HG03135 (cell line): ENCODE data around the gene MTMR1.

Experiments
- ATAC-seq: cut with Tn5 transposase; IDR thresholded peaks from one replicate; pipeline ENCODE4 v1.9.1; 2021; ENCODE audit warnings: mild to moderate bottlenecking, moderate library complexity; ENCODE audit not compliant: unreplicated experiment

The MTMR1 gene

DNA sequence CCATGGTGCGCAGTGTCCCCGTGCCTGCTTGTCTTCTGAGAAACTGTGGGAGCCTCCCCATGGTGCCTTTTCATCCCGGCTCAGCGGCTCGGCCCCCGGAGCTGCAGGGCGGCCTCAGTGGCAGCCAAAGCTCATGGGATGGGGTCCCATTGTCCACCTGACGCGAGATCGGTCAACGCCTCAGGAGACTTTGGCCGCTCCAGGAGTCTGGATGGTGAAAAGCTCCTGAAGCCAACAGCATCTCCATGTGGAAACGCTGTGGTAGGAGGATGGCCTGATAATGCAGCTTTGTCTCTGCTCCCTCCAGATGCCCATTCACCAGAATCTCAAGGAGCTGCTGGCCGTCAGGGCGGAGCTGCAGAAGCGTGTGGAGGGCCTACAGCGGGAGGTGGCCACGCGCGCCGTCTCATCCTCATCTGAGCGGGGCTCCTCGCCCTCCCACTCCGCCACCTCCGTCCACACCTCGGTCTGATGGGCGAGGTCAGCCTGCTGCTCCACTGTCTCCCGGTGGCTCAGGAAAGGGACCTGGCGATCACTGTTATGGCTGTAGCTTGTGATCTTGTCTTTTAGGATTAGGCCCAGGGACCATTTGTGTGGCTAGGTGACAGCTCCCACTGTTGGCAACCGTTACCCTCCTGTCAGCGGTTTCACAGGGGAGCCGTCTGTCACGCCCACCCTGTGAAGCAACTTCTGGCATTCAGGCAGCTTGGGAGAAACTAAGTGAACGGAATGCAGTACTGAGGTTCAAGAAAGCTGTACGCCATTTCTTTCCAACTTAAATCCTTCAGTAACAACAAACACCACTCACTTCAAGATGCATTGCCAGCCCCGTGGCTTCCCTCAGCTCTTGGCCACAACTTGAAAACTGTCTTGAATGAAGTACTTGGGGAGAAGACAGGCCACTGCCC is 69.3 kb downstream of the MTMR1 start:
- ATAC-seq = no peak

GRCh38 chrX:150763303-150763797 is 70.2 kb downstream of the MTMR1 start:
- ATAC-seq = no peak

- ATAC-seq = no peak
Observed at GRCh38 chrX:150763810-150764209, 70.6 kb downstream of the MTMR1 start.

DNA sequence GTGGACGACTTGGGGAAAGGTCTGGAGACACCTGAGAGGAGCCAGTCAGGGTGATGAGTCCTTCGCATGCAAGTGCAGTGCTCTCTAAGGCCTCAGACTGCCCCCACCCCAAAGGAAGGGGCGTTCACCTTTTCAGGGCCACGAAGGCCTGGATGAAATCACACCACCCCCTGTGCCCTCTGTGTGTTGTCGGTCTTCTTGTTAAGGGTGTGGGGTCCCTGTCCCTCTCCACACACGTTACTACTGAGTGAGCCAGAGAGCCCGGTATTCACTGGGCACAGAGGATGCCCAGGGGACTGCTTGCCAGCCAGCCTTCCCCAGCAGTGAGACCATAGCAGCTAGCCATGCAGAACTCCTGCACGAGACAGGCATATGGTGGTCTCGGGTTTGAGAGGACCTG is 72.0 kb downstream of the MTMR1 start:
- no peak for ATAC-seq

DNA sequence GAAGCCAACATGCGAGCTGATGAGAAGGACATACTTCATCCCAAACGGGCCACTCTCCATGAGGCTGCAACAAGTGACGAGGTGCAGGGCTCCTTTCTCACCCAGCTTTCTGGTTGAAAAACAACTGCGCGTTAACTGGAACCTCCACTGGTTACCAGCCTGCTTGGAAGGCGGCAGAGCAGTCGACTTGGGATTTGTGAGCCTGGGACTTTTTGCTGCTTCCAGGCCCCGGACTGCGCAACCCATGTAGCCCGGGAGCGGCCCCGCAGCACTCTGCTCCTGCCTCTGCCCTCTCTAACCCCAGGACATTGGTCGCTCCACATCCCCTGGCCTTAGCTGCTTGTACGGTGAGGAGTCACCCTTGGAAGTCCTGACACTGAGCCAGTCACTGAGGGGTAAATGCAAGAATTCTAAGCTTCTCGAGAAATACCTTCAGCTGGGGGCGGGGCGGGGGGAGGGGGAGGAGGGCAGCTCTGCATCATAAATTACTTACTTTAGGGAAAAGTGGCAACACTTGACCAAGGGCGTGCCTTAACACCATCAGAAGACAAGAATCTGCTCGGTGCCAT is 72.7 kb downstream of the MTMR1 start:
- no peak for ATAC-seq

- ATAC-seq = no peak
Observed at GRCh38 chrX:150766351-150767044, 73.3 kb downstream of the MTMR1 start.

GRCh38 chrX:150767045-150767395 is 73.8 kb downstream of the MTMR1 start:
- no peak for ATAC-seq

DNA sequence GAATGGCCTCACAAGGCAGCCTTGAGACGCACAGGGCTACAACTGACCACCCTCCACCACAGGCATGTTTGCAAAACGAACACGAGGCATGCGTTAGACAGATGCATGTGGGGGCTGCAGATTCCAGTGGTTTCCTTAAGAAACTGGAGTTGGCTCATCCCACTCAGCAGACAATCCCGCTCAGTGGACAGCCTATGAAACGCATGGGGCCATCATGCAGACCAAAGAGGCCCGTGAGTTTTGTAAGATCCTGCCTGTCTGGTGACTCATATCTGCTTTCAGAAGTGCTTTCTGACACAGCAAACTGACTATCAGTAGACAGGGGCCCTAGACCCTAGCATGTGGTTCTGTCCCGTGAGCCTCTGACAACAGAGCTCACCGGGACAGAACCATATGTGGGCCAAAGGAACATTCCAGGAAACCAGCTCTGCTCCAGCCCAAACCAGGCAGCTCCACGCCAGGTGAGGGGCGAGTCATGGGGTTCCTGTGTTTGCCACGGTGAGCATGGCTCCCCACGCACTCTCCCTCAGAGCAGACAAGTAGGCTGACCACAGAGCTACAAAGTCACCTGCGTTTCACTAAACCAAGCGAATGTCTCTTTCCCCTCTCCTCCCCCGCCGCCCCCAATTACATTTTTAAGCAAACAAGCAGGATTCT is 74.4 kb downstream of the MTMR1 start:
- ATAC-seq = no peak

DNA sequence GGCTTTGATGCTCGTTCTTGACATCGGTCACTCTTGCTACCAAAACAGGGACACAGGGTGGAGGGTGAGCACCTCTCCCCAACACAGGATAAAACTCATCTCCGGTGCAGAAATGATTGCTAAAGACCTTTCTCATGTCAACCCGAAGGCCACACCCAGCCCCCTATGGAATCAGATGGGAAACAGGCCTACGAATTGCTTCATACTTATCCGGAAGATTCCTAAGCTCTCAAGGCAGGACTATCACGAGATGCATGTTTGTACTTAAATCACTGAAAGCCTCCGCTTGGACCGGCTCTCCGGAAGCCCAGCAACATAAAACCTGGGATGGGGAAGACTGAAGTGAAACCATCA is 74.9 kb downstream of the MTMR1 start:
- no peak for ATAC-seq

- no peak for ATAC-seq
Observed at GRCh38 chrX:150768580-150769190, 75.5 kb downstream of the MTMR1 start.

DNA sequence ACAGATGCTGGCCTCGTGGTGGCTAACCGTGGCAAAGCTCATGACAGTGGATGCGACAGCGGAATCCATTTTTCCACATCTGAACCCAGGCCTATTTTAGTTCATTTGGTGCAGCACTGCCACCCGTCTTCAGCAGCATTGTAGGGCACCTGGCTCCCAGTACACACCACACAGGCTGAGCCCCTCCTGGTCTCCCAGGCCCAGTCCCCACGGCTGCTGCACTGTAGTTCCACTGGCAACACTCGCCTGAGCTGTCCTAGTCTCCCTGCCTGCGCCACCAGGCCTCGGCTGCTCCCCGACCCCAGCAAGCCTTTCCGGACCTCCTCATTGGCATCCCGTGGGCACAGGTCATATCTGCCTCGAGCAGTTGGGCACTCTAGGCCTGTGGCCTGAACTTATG is 76.2 kb downstream of the MTMR1 start:
- no peak for ATAC-seq

- no peak for ATAC-seq
Observed at GRCh38 chrX:150770623-150771022, 77.4 kb downstream of the MTMR1 start.

- no peak for ATAC-seq
Observed at GRCh38 chrX:150771116-150771515, 77.9 kb downstream of the MTMR1 start.

- no peak for ATAC-seq
Observed at GRCh38 chrX:150772150-150772970, 79.2 kb downstream of the MTMR1 start.

GRCh38 chrX:150773117-150773516 is 79.9 kb downstream of the MTMR1 start:
- ATAC-seq = no peak

DNA sequence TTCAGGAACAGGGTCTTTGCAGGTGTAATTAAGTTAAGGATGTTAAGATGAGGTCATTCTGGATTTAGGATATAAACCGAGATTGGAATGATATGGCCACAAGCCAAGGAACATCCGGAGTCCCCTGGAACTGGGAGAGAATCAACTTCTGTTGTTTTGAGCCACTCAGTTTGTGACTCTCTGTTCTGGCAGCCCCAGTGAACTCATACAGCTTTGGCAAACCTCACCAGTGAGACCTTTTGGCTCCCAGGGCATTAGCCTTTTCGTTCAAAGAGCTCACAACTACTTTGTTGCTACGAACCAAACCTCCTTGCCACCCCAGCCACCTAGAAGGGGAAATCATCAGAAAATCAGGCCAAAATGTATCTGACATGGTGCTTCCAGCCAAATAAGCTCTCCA is 80.4 kb downstream of the MTMR1 start:
- ATAC-seq = no peak

GRCh38 chrX:150774798-150775568 is 81.8 kb downstream of the MTMR1 start:
- ATAC-seq = no peak

DNA sequence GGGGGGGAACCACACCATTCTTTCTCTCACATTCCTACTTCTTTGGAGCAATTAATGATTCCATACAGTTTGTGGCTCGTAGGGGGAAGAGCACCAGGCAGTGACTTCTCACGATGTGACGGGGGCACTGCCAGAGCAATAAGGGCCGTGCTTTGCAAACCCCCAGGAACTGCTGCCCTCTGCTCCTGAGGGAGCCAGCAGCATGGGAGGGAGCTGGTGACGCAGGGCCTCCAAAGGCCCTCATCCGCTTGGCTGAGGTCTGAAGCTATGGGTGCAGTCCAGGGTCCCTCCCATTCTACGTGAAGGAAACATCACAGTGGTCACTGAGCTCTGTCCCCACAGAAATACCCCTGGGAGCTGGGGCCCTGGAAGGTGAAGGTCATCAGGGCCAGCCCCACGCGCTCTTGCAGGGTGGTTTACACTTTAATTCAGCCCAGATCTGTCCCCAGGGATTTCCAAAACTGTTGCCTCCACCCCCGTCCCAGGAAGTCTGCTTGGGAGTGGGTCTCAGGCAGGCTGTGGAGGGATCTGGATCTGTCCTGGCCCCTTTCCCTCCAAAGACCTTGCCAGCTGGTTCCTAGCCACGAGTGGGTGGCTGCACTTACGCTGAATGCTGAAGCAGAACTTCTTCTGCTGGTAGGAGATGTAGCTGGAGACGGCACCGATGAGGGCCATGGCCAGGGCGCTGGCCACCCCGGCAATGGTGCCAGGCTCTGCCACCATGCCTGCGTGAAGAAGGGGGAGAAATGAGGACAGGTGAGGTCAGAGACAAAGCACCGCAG is 82.6 kb downstream of the MTMR1 start:
- ATAC-seq = no peak
